SHP77 treated with DMSO at 0.1 percent for 48 hours (cell line): ENCODE data around the gene ZBTB47.

Experiments used
- DNase-seq: peaks from one replicate; lab custom pipeline; 2025; lab: John Stamatoyannopoulos, UW

The ZBTB47 gene

DNA sequence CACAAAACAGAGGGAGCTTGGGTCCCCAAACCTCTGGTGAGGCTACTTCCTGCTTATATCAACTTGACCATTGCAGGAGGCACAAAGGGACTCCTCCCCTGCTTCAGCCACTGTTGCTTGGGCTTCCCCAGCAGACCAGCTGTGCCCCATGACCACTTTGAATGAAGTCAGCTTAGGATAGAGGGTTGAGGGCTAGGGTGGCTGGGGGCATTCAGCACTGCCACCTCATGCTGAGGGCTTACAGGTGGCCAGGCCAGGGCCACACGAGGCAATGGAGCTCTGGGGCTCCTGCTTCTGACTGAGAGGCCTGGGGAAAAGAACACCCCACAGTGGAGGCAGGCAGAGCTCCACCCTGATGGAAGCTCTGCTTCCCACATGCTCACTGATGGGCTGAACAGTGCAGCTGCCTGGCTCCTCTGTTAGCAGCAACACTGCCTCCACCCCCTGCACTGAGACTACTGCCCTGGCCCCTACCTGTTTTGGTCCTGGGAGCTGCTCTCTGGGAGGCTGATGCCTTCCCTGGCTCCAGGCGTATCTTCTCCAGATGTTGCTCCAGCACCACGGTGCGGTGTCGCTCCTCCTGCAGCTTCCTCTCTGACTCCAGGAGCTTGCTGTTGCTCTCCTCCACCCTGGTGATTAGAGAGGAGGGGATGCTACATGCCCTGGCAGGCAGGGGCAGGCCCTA lies 59.3 kb downstream of the ZBTB47 start:
- no peak for DNase-seq

DNA sequence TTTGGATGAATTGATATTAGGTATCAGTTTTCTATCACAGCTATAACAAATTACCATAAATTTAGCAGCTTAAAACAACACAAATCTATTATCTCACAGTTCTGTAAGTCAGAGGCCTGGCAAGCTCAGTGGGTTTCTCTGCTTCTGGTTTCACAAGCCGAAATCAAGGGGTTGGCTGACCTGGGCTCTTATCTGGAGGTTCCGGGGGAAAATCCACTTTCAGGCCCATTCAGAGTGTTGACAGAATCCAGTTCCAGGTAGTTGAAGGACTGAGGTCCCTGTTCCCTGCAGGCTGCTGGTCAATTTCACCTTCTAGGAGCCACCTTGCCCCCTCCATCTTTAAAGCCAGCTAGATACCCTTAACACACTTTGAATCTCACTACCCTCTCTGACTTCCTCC lies 60.2 kb downstream of the ZBTB47 start:
- no peak for DNase-seq

DNA sequence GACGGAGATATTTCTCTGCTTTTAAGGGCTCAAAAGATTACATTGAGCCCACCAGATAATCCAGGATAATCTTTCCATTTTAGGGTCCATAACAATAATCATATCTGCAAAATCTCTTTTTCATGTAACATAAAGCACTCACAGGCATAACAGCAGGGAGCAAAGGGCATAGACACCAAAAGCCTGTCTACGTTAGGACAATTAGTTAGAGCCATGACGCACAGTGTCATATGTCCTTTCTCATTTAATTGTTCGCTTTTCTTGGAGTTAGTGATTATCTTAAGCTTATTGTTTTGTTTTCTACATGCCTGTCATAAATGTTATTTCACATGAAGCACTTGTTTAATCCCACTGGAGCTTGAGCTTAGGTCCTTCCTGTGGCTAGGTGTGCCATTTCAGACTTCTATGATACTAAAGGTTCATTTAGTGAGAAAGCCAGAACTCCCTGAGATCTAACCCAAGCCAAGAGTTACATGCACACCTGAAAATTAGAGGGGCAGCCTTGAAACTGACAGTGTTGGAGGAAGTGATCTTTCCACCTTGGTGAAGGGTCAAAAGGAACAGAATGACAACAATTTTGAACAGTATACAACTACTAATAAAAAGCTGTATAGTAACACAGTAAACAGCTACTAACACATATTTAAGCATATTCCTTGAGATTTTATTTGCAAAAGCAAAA lies 60.8 kb downstream of the ZBTB47 start:
- DNase-seq = no peak
